Mammary epithelial cell (primary cell): ENCODE measurements around the gene MTHFR.

Source experiments
- CTCF ChIP-seq, 2 donors: IDR thresholded peaks in 1 of 2; conservative IDR thresholded peaks in 1 of 2; 2 replicates each; pipeline ENCODE4 v1.5.1; 2011 to 2012; ENCODE audit warnings: inconsistent platforms in 2 of 2, low read length in 2 of 2, mild to moderate bottlenecking in 2 of 2, control low read depth in 1 of 2, low read depth in 1 of 2; ENCODE audit not compliant: insufficient read depth in 1 of 2; ENCODE audit errors: extremely low read depth in 1 of 2
- EZH2 ChIP-seq: IDR thresholded peaks from 2 replicates; pipeline ENCODE4 v1.6.1; 2012; ENCODE audit warnings: low read length, inconsistent platforms, borderline replicate concordance

GRCh38 chr1:11837767-11838348, 32.1 kb upstream of the MTHFR start:
- TF ChIP-seq CTCF (conservative IDR thresholded peaks at IDR 0.05 in 1 of 2, IDR thresholded peaks at IDR 0.05 in 1 of 2; ENCODE audit: extremely low read depth in 1 of 2, insufficient read depth in 1 of 2, low read depth in 1 of 2, low read length in 2 of 2) (no peak), EZH2 (no peak)
